Cerebellar nuclear complex (tissue), 1 donor: ENCODE measurements around the gene TBC1D2B.
"Not testable (repeated sequence)": the region's sequence is repeated elsewhere in the genome, so short reads cannot be mapped to it uniquely, and the experiment has no call there.

Experiments used
- DNase-seq, 2 experiments: peaks; one replicate each; lab custom pipeline; 2025; lab: John Stamatoyannopoulos, UW

The TBC1D2B gene

DNA sequence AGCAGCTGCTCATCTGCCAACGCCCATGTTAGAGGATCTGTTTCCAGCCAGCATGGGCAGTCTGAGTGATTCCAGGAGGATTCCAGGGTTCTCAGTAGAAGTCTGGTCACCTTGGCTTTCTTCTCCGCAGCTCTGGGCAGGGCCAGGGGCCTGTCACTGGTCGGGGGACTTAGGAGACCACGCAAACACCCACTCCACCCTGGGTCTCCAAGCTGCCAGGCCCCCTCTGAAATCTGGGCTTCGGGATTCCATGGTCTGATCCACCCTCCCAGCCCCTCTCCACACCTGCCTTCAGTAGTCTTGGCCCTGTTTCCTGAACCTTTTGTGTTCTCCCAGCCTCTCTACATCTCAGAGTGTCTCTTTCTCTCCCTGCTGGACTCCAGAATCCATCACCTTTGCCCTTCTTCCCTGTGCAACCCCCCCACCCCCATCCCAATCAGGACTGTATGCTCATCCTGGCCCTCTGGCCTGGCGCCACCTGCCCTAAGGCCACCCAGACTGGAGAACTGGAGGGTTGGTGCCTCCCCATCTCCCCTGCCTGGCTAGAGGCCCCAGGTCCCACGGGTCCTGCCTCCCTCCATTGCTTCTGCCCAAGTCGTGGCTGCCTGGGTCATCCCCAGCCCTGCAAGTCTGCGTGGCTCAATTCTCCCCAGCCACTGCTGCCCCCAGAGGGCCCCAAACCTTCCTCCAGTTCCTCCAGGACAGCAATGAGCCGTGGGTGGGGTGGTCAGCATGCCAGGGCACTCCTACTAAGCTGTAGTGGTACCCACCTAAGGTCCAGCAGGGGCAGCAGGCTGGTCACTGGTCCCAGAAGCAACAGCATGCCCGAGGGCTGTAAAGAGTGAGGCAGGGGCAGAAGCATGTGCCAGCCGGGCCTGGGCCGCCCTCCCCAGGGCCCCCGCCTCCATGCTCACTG lies 102.8 kb downstream of the TBC1D2B start:
- DNase-seq: no peak

GRCh38 chr15:77974098-77974414 lies 103.5 kb downstream of the TBC1D2B start:
- peak in 1 of 2 experiments; percentile 51 for DNase-seq

DNA sequence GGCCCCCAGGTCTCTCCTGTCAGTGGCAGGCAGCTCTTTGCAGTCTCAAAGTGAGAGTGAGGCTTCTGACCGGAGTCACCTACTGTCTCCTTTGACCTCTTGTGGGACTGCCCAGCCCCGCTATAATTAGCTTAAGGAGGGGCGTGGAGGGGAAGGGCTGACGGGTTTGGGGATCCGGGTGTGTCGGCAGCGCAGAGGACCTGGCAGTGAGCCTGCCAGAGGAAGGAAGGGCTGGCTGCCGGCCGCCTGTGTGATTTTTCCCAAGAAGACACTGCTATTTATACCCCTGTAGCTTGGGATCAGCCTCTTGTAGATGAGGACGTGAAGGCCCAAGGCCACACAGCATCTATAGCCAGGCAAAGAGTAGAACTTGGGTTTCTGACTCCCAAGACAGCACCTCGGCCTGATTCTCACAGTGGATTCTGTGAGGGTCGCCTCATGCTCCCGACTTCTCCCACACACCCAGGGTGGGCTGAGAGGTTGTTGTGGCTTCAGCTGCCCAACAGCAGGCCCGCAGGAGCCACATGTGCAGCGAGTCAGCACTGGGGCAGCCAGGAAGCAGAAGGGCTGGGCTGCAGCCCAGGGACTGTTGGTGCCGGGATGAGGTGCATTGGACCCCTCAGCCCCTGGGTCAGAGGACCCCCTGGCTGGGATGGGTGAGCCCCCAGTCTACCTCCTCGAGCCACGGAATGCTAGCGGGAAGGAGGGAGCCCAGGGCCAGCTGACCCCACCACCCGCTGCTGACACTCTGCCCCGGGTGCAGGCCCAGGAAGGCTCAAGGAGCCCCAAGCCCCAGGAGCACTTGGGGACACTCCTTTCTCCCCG lies 104.0 kb downstream of the TBC1D2B start:
- not testable (repeated sequence) for DNase-seq

DNA sequence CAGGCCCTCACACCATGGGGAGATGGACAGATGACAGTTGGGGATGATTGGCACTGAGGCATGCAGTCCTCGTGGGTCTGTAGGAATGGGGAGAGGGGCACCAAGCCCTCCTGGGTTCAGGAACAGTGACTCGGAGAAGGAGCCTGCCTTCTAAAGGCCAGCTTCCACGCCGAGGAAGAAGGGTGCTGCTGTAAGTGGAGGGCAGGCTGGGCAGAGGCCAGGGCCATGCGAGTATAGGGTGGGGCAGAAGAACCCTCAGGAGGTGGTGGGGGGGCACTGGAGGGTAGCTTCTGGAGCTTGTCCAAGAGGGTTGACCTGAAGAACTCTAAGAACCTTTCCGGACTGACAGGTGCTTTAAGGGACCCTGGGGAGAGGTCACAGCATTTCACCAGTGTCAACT lies 104.8 kb downstream of the TBC1D2B start:
- not testable (repeated sequence) for DNase-seq

DNA sequence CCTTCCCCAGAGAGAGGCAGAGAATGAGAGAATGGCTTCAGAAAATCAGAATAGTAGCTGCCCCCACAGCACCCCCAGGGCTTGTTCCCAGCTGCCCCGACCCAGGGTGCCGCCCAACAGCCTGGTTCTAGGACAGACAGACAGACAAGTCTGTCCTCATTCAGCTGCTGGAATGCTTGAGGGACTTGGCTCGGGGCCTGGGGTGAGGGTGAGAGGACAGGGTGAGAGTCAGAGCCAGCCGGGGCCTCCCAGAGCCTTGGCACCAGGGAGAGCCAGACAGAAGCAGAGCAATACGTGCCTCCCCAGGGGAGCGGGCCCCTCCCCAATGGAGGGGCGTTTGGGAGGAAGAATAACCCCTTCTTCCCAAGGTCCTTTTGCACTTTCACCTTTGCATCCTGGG lies 105.6 kb downstream of the TBC1D2B start:
- not testable (repeated sequence) for DNase-seq

DNA sequence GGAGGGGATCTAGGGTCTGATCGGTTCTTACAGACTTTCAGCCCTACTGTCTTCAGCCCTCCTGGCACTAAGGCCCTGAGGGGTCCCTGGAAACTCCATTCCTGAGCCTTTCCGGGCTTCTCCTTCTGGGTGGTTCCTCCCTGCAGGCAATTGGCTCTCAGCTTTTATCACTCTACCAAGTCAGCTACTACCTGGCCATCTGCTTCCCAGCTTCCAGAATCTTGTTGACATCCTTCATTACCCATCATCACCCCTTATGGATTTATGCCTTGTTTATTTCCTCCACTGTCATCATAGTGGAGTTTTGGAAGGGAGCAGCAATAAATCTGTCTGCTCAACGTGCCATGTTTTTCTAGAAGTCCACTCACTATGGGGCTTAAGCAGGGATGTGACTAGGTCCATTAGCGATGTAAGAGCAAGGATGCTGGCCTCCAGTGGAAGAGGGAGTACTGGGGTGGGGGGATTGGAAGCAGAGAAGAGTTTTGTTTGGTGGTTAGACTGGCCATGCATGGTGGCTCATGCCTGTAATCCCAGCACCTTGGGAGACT lies 106.6 kb downstream of the TBC1D2B start:
- DNase-seq: not testable (repeated sequence)

DNA sequence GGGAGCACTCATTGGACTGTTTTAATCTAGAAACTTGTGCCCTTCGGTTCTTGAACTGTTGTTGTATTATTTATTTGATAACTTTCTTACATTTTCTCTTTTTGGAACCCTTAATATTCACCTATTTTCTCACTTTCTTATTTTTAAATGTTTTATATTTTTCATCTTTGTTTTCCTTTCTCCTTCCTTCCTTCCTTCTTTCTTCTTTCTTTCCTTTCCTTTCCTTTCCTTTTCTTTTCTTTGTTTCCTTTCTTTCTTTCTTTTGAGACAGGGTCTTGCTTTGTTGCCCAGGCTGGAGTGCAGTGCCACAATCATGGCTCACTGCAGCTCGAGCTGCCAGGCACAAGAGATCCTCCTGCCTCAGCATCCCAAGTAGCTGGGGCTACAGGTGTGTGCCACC lies 108.5 kb downstream of the TBC1D2B start:
- DNase-seq: no peak

DNA sequence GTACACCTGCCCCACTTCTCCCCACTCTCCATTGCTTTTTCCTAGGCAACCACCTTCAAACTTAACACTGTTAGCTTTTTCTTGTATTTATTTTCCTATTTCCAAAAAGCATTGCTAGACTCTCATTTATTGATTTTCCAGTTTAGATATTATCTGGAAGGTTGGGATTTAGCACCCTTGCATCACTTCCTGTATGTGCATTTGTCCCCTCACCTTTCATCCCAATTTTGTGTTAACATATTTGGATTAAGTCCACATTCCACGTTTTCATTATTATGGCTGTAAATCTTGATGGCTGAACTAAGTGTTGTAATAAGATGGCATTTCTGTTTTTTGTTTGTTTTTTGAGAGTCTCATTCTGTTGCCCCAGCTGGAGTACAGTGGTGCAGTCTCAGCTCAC lies 109.7 kb downstream of the TBC1D2B start:
- no peak for DNase-seq

GRCh38 chr15:77967235-77967615 lies 110.3 kb downstream of the TBC1D2B start:
- not testable (repeated sequence) for DNase-seq

- peak in 1 of 2 experiments; percentile 11 for DNase-seq
Observed at GRCh38 chr15:77966540-77967234, 110.8 kb downstream of the TBC1D2B start.

- DNase-seq: no peak
Observed at GRCh38 chr15:77964193-77964592, 113.3 kb downstream of the TBC1D2B start.

DNA sequence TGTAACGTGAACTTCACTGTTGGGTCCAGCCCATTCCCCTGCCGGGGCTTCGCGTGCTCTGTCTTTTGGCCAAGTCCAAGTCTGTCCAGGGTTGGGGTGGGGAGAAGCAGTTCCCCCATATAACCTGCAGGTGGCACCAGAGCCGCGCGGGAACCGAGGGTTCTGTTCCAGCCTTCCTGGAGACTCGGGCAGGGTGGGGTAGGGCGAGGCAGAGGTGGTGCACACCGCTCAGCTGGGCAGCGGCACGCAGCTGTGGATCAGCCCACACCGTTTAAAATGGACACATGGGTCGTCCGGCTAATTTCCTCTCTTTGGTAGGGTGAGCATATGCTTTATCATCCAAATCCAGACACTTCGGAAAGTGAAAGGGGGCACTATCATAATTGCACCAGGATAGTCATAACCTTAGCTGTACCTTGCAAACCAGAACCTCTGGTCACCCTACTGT lies 118.1 kb downstream of the TBC1D2B start:
- DNase-seq: peak in 1 of 2 experiments; percentile 15

- DNase-seq: not testable (repeated sequence)
Observed at GRCh38 chr15:77958716-77959431, 118.6 kb downstream of the TBC1D2B start.

- not testable (repeated sequence) for DNase-seq
Observed at GRCh38 chr15:77958021-77958420, 119.5 kb downstream of the TBC1D2B start.

GRCh38 chr15:77953926-77954325 lies 123.6 kb downstream of the TBC1D2B start:
- DNase-seq: not testable (repeated sequence)

GRCh38 chr15:77952928-77953446 lies 124.5 kb downstream of the TBC1D2B start:
- DNase-seq: not testable (repeated sequence)

DNA sequence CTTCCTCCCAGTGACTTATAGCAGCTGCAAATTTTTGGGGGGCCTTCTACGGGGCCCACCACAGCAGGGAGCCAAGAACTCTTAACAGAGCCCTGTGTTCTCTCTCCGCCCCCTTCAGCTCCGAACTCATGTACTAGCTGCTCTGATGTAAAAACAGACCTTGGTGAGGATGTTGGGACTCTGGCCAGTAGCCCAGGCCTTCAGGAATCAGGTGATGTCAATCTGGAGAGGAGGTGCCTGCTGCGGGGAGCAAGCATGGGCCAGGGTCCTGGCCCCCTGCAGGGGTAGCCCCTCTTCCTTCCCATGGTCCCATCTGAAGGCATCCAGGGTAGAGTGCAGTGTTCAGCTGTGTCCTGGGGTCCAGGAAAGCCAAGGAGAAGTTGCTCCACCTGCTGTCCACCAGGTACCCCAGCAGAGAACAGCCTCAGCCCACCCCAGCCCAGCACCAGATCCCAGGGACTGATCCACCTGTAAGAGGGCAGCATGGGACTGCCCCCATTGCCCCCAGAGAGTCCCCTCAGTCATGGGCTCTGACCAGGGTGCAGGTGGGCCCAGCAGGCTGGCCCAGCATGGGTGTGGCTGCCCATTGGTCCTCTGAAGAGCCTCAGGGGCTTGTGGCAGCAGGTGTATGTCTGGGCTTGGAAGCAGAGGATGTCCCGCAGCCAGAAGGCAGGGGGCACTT lies 126.3 kb downstream of the TBC1D2B start:
- DNase-seq: not testable (repeated sequence)

GRCh38 chr15:77950470-77950869 lies 127.0 kb downstream of the TBC1D2B start:
- not testable (repeated sequence) for DNase-seq

GRCh38 chr15:77945566-77945965 lies 131.9 kb downstream of the TBC1D2B start:
- DNase-seq: no peak
